GM19240 (cell line): ENCODE results near the gene EIF3F.

Experiments used
- DNase-seq: peaks from one replicate; pipeline ENCODE4 v3.0.0; 2011; ENCODE audit warnings: low spot score; ENCODE audit not compliant: insufficient read length

EIF3F gene, protein sequence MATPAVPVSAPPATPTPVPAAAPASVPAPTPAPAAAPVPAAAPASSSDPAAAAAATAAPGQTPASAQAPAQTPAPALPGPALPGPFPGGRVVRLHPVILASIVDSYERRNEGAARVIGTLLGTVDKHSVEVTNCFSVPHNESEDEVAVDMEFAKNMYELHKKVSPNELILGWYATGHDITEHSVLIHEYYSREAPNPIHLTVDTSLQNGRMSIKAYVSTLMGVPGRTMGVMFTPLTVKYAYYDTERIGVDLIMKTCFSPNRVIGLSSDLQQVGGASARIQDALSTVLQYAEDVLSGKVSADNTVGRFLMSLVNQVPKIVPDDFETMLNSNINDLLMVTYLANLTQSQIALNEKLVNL

DNA sequence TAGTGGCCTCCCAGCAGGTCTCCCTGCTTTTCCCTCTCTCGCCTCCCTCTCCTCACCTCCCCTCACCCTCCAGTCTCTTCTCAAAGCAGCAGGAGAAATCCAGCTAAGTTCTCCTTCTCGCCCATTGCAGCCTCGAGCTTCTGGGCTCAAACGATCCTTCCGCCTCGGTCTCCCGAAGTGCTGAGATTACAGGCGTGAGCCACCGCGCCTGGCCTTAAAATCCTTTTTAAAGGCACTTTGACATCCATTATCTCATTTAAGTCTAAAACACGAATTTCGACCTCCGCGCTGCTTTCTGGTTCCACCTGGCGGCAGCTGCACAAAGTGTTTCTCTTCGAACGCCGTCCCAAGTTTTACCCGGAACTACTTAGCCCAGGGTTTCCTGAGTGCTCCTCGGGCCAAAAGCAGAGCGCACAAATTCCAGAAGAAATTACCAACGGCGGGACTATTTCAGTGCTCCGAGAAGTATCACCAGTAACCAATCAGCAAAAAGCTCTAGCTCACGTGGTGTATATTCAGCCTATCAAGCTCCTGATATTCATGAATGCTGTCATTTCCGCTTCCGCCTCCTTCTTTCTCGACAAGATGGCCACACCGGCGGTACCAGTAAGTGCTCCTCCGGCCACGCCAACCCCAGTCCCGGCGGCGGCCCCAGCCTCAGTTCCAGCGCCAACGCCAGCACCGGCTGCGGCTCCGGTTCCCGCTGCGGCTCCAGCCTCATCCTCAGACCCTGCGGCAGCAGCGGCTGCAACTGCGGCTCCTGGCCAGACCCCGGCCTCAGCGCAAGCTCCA, at the start of gene EIF3F:
EIF3F (plus strand) TSS at position 570 of the 792 bp plus-strand sequence; CDS start at position 586, 16 bp downstream.
- peak; percentile 45 for DNase-seq

DNA sequence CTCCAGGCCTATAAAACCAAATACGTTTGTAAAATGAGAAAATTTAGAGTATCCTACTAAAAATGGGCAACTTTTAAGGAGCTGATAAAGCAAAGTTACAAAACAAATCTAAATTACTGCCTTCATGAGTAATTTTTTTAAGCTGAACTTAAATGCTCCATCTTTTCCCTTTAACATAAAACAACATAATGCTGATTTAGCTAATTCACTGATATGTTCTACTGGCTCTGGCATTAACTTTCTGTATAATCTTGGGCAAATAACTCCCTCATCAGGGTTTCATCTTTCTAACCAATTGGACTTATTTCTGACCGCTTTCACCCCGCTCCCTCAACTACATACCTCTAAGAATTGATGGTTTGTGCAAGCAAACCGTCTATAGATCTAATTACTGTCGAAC, 46.0 kb upstream of the EIF3F start:
- DNase-seq: no peak

DNA sequence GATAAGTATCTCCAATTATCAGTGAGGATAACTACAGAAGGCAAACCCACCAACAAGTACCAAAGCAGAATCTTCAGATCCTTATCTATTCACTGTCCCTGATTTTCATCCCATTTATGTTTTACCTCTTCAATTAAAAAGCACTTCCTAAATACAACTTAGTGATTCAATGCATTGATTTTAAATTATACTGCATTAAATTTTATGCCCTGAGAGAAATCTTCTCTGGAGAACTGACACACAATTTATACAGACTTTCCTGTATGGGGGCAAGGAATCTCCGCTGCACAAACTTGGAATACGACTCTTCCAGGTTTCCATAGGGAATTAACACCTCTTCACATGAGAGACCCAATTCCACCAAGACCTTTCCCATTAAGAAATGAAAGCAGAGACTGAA, 45.5 kb upstream of the EIF3F start, which contains the start of gene OR10A3:
OR10A3 (minus strand) TSS at position 101 of the 400 bp plus-strand sequence. CDS start 2,188 bp downstream, outside the sequence.
- no peak for DNase-seq

DNA sequence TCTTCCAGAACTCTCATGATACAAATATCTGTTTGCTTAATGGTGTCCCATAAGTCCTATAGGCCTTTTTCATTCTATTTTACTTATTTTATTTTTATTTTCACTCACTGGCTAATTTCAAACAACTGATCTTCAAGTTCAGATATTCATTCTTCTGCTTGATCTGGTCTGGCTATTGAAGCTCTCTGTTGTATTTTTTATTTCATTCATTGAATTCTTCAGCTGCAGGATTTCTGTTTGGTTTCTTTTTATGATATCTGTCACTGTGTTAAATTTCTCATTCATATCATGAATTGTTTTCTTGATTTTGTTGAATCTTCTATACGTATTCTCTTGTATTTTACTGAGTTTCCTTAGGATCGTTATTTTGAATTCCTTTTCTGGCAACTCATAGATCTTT, 43.0 kb upstream of the EIF3F start:
- DNase-seq: no peak

DNA sequence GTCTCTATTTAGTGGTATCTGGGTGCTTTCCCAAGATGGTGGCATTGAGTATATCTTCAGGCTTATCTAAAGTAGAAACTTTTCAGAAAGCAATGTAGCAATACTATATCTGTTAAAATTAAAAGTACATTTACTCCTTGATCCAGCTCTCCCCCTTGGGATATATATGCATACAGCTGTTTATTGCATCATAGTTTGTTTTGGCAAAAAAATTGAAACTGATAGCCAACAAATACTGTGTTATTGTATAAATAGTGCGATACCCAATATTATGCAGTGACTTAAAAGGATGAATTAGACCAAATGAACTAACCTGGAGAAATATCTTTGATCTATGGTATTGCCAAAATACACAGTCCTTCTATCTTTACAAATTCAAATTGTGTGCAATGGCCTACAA, 37.2 kb upstream of the EIF3F start:
- DNase-seq: no peak

DNA sequence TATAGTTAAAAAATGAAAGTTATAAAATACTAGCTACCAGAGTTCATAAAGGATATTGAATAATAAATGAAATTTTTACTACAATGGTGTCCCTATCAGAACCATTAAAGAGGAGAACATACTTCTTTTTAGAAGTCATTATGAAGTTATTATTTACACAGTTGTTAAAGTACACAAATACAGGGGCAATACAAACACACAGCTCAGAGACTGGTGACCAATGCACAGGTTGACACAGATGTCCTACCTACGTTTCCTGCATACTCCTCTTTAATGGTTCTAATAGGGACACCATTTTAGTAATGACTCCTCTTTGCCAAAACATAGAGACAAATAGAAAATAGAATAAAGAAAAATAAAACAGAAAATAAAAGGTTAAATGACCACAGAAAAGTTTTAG, 31.9 kb upstream of the EIF3F start:
- DNase-seq: no peak

DNA sequence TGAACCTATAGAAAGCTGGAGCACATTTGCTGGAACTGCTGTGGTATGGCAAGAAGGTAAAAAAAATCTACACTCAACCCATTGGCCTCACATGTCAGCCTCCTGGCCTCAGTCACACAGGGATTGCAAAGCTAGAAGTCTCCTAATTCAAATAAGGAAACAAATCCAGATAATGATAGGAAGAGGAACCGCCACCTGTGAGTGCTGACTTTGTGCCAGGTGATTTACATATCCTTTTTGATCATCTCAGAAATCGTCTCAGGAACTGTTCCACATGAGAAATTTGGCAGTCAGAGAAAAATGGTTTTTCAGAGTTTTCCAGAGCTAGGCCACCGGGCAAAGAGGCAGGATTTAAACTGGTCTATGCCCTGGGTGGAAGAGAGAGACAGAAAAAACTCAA, 22.9 kb upstream of the EIF3F start:
- no peak for DNase-seq

DNA sequence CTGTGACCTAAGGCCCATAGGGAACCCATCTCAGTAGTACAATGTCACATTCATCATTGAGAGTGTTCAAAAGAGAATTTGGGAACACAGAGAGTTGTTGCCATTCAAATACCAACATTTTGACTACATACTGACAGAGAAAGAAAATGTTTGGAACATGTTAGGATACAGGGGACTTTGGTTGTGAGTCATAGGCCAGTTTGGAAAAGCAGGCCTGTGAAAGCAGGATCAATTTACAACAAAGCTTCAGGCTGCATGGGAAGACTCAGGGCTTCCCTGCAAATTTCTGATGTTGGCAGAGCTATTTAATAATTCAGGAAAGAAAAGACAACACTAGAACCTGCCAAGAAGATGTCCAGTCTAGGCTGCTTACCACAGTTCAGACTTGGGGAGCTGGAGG, 22.3 kb upstream of the EIF3F start:
- DNase-seq: no peak

DNA sequence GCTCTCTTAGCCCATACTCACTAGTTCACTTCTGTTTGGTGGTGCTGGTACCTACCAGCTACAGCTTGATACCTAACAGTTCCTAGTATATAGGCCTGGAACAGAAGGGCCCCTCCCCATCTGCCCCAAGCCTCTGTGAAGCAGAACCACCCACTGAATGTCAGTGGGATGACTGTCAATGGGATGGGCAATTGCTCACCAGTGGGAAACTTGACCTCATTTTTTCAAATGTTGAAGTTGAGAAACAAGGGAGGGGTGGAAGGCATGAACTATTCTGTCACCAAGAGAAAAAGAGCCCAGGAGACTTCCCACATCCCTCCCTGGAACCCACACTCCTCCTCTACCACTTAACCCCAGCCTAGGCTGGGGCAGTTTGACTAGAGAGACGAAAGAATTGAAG, 21.8 kb upstream of the EIF3F start, which contains the start of gene NLRP10:
NLRP10 (minus strand) TSS at position 62 of the 400 bp plus-strand sequence. CDS start 1,952 bp downstream, outside the sequence.
- no peak for DNase-seq

DNA sequence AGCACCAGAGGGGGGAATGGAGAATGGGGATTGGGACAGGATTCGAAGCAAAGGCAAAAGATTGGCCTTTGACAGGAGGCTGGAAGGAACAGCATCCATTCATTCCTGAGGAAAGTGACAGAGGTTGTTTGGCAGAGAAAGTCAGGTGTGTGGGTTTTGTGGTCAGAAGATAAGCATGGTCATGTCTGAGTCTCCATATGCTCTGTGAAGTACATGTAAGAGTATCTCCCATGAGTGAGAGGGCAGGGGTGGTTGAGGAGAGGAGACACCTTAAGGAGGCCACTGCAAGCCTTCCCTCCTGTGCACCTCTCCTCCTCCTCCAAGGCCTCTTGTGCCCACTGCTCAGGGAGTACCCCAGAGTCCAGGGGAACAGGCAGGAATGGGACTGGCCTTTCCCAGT, 20.0 kb upstream of the EIF3F start:
- no peak for DNase-seq

DNA sequence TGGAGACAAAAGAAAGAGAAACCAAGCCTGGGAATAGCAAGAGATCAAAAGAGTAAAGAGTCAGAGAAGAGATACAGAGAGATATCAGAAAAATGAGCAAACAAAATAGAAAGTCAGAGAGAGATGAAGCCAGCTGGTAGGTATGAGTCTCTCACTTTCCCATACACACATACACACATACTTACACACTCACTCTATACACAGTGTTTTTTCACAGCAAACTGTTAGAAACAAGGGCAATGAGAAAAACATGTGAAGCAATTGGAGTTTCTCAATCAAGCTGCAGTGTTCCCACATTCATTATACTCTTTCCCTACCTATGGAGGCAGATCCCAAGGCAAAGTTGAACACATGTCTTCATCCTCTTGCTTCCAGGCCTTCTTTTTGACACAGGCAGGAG, 19.3 kb upstream of the EIF3F start:
- DNase-seq: no peak

DNA sequence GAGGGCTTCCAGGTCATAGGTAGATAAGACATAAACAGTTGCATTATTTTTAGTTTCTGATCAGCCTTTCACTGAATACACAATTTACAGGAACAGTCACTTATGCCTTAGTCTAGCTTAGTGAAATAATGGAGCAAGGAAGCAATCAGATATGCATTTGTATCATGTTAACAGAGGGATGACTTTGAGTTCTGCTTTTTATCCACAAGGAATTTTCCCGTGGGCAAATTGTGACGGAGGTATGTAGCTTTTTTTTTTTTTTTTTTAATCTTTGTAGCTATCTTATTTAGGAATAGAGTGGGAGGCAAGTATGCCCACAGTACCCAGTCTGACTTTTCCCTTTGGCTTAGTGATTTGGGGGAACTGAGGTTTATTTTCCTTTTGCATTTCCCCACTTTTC, 18.5 kb upstream of the EIF3F start:
- no peak for DNase-seq

DNA sequence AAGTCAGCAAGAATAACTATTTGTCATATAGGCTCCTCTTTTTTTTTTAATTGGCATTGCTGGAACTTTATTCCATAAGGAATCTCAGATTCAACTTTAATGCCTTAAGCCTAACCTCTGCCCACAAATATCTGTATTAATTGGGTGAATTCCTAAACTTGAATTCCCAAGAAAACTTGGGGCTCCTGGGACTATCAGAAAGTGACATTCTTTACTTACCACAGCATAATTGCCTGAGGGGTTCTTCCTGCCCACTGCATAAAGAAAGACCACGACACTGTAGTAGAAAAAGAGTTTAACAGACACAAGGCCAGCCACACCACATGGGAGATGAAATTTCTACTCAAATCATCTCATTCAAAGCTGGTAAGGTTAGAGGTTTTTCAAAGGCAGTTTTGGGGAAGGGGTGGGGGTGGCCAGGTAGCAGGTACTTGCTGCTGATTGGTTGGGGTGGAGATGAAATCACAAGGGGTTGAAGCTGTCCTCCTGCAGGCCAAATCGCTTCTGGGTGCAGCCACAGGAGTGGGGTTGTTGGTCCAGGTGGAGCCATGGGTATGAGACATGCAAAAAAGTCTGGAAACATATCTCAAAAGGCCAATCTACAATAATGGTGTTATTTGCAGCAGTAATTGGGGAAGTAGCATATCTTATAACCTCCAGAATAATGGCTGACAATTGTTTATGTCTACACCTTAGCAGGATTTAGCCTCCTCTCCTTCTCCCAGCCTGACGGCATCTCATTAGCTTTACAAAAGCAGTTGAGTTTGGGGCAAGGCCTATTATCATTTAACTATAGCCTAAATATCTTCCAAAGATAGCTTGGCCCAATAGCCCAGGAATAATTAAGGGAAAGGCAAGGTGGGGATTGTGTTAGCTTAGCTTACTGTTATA, 17.1 kb upstream of the EIF3F start:
- DNase-seq: no peak

DNA sequence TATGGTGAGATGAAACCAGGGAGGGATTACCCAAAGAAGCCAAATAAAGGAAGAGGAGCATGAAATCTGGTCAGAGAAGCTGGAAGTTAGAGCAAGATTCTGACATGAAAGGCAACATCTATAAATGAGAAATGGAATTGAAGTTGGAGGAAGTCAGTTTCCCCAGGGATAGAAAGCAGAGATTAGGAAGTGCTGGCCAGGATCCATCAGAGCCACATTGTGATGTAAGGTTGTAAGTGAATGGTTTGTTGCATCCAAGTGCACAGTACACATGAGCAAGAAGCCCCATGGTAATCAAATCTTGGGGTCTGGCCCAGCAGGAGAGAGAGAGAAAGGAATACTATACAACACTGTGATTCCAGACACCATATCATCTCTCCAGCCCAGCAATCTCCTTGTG, 15.3 kb upstream of the EIF3F start:
- DNase-seq: no peak

DNA sequence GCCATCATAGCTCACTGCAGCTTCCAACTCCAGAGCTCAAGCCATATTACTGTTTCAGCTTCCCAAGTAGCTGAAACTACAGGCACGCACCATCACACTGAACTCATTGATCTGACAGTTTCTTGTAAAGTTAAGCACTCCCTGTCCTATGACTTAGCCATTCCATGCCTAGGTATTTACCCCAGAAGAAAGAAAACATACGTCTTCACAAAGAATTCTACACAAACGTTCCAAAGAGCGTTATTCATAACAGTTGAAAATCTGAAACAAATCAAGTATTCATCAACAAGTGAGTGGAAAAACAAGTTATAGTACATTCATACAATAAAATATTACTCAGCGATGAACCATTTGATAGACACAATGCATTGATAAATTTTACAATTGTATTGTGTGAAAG, 14.1 kb upstream of the EIF3F start:
- DNase-seq: no peak

DNA sequence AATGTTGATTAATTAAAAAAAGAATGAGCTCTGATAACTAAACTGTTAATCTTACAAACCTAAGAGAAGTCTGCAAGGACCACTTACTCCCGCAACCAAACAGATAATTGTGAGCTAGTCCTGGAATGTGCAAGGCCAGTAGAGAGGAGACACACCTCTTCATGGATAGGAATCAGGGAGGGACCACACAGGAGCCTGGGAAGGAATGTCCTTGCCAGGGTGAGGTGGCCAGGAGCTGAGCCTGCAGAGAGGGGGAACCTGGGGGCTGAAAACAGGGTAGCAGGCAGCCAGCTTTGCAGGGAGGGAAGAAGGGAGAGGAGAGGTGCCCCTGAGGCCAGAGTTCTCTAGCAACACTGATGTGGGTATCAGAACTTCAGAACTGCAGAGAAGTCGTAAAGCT, 12.5 kb upstream of the EIF3F start:
- DNase-seq: no peak

DNA sequence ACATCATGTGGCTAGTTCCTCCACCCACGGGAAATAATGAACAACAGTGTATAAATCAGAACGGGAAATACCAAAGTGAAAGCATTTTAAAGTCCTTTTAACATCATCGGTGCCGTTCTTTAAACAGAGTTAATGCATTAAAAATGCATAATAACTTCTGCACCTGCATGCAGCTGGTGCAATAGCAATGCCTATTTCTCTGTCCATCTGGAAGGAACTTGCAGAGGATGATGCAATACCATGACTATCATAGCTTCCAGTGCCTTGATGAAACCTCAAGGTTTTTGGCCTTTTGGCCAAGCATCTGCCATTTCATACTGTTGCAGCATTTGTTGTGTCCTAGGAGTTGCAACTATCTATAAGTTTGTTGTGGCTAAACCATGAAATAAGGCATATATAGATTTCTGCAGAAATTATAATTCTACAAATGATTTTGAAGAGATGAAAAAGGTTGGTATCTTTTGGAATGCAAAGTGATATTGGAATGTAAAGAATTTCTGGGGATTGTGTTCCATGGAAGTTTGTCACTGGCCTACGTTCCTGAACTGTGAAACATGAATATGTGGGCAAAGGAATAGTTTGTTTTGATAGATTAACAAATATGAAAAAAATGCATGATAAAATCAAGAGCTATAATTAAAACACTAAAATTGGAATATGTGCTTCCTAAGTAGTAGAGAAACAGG, 9.8 kb upstream of the EIF3F start:
- no peak for DNase-seq

DNA sequence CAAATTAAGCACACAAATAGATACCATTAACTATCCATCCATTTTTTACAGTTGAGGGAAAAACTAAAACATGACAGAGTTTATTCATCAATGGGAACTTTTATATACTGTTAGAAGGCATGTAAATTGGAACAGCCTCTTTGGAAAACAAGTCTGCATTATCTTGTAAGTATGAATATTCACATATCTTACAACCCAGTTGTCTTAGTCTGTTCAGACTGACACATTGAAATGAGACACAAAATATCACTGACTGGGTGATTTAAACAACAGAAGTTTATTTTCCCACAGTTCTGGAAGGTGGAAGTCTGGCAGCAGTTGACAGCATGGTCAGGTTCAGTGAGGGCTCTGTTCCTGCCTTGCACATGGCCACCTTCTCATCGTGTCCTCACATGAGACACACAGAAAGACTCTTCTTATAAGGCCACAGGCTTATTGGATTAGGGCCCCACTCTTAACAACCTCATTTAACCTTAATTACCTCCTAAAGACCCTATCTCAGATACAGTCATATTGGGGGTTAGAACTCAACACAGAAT, 5.4 kb upstream of the EIF3F start:
- no peak for DNase-seq

DNA sequence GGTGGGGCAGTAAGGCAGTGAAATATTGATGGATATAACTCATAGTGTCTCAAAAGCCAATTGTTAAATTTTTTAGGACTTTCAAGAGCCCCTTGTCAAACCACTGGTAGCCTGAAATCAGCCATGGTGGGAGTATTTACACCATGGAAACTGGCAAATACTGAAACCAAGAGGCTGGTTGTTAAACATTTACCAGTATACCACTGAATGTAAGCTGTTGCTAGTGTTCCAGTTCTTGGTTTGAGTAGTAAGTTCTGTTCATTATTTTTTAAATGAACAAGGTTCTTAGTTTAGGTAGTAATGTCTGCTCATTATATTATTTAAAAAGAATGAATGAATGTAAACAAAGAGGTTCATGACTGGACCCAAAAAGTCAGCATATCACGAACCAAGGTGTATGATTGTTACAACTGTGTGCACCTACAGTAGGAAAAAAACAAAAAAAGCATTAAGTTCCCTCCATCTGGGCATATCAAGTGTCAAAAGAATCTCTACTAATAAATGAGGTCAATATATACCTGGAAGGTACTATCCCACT, 4.5 kb upstream of the EIF3F start:
- no peak for DNase-seq

DNA sequence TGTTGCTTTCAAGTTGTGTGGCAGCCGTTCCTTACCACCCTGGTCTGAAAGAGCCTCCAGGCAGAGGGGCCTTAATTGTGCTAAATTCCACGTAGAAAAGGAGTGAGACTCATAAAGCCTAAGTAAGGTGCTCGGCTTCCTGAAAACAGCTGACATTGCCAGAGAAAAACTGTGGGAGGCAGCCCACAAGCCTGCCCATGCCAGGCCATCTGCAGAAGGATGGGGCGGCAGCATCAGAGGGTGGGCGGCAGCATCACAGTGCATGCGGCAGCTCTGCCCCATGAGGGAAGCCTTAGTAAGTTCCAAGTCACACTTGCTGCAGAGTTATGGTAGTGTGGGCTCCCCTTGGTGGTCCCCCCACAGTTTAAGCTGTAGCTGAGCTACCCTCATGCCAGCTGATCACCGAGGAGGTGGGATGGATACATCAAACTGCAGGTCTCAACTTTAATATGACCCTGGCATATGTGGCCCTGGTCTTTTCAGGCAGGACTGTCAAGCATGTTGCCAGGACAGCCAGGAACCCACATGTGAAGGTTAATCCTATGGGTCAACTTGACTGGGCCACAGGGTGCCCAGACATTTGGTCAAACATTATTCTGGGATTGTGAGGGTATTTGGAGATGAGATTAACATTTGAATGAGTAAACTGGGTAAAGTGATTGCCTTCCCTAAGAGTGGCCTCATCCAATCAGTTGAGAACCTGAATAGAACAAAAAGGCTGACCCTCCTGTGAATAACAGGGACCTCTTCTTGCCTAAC, 3.1 kb upstream of the EIF3F start:
- DNase-seq: no peak
